Measurements from ENCODE around the gene MOXD1.

Gene MOXD1

DNA sequence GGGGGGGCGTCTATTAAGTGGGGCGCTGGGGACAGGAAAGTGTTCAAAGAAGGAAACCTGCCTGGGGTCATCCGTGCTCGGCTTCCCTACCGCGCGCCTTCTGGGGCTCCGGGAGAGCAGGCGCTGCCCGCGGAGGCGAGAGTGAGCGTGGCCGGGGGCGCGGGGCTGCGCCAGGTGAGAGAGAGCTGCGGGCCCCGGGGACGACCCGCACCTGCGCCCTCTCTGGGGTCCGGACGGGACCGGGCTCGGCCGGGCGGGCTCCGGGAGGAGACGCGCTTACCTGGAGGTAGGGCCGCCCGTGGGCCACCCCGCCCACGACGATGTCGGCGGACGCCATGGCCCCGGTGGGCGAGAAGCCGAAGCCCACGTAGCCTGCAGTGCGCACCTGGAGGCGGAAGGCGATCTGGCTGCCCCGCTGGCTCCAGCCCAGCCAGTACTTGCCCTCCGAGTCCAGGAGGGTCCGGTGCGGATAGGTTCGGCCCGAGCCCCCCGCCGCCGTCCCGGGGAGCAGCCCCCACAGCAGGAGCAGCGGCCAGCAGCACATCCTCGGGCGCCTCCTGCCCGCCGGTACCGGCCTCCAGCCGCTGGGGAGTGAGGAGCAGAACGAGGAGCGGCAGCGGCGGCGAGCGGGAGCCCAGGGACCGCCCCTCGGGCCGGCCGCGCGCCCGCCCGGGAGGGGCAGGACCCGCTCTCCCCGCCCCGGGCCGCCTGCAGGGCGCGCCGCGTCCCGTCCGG, at the start of gene MOXD1:
TSS of gene MOXD1 (minus strand) at position 593 of the 735 bp plus-strand sequence. CDS start at position 544, 49 bp downstream.
- FAIRE-seq (no peak), DNase-seq (ENCODE audit: insufficient read length, low spot score) (peak; percentile 47)
- TF ChIP-seq POLR2A (IDR thresholded peaks at IDR 0.05; ENCODE audit: low read depth, low read length) = peak; percentile 34; the same call in 1 of the 2 replicates

DNA sequence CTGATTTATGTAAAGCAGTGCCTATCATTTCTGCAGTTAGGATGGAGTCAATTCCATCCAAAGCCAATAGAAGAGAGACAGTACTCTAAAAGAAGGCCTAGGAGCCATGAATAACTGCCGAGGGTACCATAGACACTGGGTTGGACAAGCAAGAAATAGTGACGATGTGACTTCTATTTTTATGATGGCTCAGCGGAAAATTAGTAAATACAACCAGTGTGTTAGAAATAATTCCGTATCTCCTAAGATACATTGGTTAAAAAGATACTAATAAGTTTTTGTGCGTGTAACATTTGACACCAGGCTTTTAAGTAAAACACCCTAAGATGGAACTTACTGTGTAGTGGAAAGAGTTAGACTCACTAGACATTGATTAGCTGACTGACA, 45.6 kb upstream of the MOXD1 start:
- no peak for DNase-seq (ENCODE audit: insufficient read length, low spot score)

DNA sequence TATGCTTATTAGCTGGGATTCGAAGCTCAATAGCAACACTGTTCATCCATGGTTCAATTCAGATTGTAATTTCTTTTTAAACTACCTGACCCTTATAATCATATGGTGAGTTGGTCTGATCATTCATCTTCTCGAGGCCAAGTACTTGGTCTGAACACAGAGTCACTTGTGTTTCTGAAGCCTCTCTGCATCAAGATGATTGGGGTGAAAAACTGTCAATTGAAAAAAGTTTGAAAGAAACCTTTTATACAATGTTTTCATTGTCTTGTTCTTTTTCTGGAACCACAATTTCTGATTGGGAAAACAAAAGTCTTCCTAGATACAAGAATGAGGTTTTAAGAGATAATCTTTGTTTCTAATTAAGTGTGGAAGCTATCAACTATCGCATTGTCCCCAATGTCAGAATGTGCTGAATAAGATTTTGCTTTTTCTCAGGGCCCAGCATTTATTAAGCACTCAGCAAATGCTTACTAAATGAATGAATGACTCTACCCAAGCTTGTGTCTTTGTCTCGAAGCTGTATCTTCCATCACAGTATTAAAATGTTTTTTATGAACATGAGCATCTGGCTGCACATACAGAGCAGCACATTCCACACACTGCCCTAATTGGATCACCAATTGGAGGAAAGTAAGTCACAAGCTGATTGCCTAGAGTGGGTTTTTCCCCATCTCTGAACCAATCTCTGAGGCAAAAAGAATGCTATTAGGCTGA, 45.0 kb upstream of the MOXD1 start:
- FAIRE-seq = peak; percentile 70
- TF ChIP-seq POLR2A (IDR thresholded peaks at IDR 0.05; ENCODE audit: low read depth, low read length) = no peak
- DNase-seq (ENCODE audit: insufficient read length, low spot score) = no peak

More for the DNA sequence above, 45.6 kb upstream of the MOXD1 start:
- TF ChIP-seq POLR2A (IDR thresholded peaks at IDR 0.05; ENCODE audit: low read depth, low read length) = no peak
- FAIRE-seq = no peak

DNA sequence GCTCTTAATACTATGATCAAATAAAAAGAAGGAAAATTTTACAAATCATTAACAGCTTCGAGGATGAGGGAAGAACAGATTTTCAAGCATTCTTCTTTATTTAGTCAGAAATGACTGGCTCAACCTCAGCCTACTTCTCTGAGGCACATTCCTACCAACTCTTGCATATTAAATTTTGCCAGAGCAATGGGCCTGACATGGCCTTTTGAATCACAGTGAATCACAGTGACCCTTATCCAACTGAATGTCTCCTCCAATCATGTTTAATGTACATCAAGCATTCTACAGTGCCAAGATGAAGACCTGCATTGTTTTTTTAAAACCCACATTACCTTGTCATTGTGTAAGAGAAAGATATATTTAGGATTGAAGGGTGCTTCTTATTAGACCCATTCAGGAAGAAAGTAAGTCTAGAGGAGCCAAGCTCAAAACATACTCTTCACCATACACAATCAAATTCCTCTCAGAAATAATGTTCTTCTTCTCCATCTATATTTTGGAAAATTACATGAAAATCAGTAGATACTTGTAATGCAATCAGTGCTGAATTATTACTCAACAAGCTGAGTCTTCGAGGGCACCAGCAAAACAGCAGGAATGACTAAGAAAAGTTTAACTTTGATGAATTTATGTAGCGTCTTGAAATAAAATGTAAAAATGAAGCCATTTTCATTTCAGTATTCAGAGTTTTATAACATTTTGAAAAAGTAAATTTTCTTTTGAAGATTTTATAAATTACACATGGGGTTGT, 44.1 kb upstream of the MOXD1 start:
- FAIRE-seq (peak; percentile 95), DNase-seq (ENCODE audit: insufficient read length, low spot score) (peak; percentile 8)
- TF ChIP-seq POLR2A (IDR thresholded peaks at IDR 0.05; ENCODE audit: low read depth, low read length) = no peak

DNA sequence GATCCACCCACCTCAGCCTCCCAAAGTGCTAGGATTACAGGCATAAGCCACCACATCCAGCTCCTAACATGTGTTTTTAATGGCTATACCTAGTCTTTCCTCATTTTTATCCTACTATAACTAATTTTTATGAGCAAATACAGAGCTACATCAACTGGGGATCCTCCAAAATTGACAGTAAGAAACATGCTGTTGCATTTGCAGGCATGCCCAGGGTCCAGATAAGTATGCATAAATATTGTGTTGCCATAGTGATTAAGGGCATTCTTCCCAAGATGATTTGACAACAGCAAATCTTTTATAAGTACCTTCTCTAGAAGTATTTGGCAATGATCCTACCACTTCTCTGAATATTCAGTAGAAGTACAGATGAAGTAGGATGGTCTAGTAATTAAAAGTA, 41.9 kb upstream of the MOXD1 start:
- no peak for TF ChIP-seq POLR2A (IDR thresholded peaks at IDR 0.05; ENCODE audit: low read depth, low read length)
- DNase-seq (ENCODE audit: insufficient read length, low spot score) = no peak
- no peak for FAIRE-seq

DNA sequence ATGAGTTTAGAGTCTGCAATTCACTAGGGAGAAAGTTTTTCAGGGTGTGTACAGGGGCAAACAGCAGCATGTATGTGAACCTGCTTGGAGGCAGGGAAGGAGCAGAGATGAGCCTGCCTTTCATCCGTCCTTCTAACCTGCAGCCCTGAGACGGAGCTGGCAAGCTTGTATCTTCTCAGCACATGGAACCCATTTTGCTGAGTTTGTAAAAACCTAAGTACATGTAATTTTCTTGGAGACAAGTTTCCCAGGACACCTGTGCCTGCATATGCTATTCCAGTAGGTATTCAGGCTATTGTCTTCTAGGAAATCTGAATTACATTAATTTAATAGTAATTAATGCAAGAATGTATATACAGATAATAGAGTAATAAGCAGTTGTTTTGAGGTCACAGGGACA, 28.8 kb upstream of the MOXD1 start:
- TF ChIP-seq POLR2A (IDR thresholded peaks at IDR 0.05; ENCODE audit: low read depth, low read length) = no peak
- no peak for FAIRE-seq
- DNase-seq (ENCODE audit: insufficient read length, low spot score) = no peak

DNA sequence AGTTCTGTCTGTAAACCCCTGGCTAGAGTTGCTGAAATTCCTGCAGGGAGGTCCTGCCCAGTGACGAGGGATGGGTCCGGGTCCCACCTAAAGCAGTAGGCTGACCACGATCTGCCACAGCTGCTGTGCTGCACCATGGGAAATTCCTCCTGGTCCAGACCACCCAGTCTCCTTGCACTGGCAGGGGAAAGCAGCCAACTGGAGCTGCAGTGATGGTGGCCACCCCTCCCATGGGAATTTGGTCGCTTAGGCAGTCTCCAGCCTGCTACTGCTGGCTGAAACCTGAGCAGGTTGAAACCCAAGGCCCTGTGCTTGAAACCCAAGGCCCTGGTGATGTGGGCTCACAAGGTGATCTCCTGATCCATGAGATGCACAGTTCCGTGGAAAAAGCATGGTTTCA, 23.9 kb upstream of the MOXD1 start:
- no peak for FAIRE-seq
- no peak for TF ChIP-seq POLR2A (IDR thresholded peaks at IDR 0.05; ENCODE audit: low read depth, low read length)
- DNase-seq (ENCODE audit: insufficient read length, low spot score) = no peak

DNA sequence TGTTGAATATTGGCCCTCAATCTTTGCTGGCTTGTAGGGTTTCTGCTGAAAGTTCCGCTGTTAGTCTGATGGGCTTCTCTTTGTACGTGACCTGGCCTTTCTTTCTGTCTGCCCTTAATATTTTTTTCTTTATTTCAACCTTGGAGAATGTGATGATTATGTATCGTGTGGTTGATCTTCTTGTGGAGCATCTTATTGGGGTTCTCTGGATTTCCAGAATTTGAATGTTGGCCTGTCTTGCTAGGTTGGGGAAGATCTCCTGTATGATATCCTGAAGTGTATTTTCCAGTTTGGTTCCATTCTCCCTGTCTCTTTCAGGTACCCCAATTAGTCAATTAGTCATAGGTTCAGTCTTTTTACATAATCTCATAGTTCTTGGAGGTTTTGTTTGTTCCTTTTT, 22.6 kb upstream of the MOXD1 start:
- no peak for TF ChIP-seq POLR2A (IDR thresholded peaks at IDR 0.05; ENCODE audit: low read depth, low read length)
- FAIRE-seq (no peak), DNase-seq (ENCODE audit: insufficient read length, low spot score) (no peak)

DNA sequence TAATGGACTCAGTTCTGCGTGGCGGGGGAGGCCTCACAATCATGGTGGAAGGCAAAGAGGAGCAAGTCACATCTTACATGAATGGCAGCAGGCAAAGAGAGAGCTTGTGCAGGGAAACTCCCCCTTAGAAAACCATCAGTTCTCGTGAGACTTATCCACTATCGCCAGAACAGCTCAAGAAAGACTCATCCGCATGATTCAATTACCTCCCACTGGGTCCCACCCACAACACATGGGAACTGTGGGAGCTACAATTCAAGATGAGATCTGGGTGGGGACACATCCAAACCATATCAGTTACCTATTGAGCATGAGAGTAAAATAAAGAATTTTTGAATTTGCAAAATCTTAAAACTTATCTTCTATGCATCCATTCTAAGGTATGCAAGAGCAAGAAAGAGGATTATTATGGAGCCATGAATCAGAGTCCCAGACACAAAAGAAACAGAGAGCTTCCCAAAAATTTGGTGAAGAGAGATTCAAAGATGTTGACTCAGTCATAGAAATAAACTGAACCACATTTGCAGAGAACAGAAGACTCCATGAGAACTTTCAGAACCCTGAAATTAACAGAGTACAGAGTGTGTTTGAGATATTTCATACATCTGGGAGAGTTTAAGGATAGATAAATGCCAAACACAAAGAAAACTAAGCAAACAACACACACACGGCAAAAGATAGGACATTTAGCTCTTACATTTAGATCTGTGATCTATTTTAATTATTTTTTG, 17.1 kb upstream of the MOXD1 start:
- DNase-seq (ENCODE audit: insufficient read length, low spot score) (no peak), FAIRE-seq (no peak)
- no peak for TF ChIP-seq POLR2A (IDR thresholded peaks at IDR 0.05; ENCODE audit: low read depth, low read length)

DNA sequence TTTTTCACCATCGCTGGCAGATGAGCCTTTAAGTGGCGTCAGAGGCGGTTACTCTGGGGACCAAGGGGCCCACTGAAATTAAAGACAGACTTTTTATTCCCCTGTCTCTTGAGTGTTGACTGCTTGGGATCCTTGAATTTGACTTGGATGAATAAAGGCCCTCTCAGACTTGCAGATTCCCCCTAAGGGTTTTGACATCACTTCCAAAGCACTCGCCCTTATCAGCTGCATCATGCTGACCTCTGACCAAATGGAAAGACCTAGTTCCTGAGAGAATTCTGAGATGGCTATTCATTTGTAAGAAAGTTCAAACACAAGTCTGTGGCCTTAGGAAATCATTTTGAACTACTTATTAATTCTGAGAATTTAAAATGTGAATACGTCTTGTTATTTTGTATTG, 13.5 kb upstream of the MOXD1 start:
- no peak for TF ChIP-seq POLR2A (IDR thresholded peaks at IDR 0.05; ENCODE audit: low read depth, low read length)
- DNase-seq (ENCODE audit: insufficient read length, low spot score) = no peak
- FAIRE-seq = no peak

DNA sequence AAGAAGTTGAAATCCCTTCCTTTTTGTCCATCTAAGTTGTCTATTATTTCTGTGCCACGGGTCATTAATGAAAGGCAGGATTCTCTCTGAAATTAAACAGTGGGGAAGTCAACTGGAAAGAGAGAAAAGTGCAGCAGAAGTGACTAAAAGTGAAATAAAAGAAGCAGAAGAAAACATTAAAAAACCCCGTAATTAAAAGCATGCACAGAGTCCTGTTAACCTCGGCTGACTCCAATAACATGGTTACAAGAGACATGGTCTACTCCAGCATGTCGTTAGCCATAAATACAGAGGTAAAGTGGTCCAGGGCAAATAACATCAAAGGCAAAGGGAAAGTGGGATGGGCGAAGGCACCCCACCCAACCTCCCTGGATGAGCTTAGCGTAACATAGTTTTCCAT, 13.0 kb upstream of the MOXD1 start:
- no peak for FAIRE-seq
- TF ChIP-seq POLR2A (IDR thresholded peaks at IDR 0.05; ENCODE audit: low read depth, low read length) = no peak
- no peak for DNase-seq (ENCODE audit: insufficient read length, low spot score)

DNA sequence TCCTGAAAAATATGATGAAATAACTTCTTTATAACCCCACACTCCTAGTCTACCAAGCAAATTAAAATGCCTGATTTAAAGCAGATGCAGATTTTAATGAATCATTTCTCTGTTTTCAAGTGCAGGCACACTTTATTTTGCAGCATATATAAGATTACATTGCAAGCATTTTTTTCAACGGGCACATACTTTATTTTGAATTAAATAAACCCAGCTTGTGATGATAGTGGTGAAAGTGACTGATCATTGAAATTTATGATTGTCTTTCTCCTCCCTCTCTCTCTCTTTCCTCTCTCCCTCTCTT, 12.2 kb upstream of the MOXD1 start:
- TF ChIP-seq POLR2A (IDR thresholded peaks at IDR 0.05; ENCODE audit: low read depth, low read length) = no peak
- FAIRE-seq (no peak), DNase-seq (ENCODE audit: insufficient read length, low spot score) (no peak)

DNA sequence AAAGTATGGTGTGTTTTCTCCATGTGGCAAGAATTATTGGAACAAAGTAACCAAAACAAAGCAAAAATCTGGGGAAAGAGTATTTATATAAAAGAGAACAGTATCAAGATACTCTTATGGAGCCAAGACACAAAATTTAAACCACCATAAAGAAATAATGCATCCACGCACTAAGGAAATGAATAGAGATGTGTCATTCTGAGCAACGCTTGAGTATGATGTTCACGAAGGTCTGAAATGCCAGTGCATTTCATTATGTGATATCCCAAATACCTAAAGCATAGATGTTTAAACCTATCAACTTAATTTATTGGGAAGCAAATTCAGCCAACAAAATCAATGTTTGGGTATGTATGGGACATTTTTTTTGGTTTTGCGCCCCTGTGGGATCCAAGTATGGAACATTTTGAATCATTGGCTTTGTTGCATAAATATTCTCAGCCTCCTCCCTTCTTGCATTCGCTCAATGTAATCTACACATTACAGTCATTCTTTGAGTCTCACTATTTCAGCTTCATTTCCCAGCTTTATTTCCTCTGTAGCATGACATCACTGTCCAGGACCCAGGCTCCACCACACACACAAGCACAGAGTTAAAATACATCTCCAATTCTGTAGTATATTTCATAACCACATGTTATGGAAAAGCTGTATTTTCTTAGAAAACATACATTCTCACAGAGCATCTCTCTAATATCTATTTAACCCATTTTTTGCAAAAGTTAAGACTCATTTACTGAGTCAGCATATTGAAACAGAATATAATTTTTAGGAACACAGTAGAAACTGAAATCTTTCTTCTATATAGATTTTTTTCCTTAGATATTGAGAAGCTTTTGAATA, 11.6 kb upstream of the MOXD1 start:
- no peak for TF ChIP-seq POLR2A (IDR thresholded peaks at IDR 0.05; ENCODE audit: low read depth, low read length)
- DNase-seq (ENCODE audit: insufficient read length, low spot score) (no peak), FAIRE-seq (no peak)
